Measurements from ENCODE around the gene BROX.

BROX gene

DNA sequence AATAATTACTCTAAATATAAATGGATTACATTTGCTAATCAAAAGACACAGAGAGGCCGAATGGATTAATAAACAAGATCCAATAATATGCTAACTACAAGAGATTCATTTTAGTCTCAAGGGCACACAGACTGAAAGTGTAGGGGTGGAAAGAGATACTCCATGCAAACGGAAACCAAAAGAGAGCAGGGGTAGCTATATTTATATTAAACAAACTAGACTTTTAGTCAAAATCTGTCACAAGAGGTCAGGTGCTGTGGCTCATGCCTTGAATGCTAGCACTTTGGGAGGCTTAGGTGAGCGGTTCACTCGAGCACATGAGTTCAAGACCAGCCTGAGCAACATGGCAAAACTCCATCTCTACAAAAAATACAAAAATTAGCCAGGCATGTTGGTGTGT is 68.9 kb downstream of the BROX start:
- no peak for DNase-seq

DNA sequence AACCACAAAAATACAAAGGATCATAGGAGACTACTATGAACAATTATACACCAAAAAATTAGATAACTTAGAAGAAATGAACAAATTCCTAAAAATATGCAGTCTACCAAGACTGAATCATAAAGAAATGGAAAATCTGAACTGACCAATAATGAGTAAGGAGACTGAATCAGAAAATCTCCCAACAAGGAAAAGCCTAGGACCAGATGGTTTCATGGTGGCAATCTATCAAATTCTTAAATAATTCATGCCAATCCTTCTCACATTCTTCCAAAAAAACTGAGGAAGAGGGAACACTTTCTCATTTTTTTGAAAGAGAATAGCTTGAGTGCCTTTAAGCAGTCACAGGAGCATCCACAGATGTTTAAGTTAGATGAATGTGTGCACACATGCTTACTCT is 70.7 kb downstream of the BROX start:
- DNase-seq = no peak

DNA sequence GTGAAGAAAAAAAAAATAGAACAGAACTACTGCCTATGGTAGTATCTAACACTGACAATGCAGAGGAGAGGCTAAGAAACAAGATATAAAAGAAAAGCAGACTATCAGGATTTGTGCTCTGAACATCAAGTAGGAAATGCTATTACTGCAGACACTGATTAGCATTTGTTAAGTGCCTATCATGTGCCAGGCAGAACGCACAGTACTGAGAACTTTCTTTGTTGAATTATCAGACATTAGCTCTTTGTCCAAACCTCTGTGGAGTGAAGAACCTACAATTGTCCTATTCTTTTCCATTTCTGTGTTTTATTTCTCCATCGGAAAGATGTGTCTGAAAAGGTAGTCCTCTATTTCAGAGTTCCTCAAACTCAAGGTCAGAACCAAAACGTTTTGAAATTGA is 72.0 kb downstream of the BROX start:
- no peak for DNase-seq
